ENCODE measurements around the gene SNED1.

SNED1 gene

GRCh38 chr2:241033994-241034393, 35.6 kb downstream of the SNED1 start:
- TF ChIP-seq, protein P1, sequence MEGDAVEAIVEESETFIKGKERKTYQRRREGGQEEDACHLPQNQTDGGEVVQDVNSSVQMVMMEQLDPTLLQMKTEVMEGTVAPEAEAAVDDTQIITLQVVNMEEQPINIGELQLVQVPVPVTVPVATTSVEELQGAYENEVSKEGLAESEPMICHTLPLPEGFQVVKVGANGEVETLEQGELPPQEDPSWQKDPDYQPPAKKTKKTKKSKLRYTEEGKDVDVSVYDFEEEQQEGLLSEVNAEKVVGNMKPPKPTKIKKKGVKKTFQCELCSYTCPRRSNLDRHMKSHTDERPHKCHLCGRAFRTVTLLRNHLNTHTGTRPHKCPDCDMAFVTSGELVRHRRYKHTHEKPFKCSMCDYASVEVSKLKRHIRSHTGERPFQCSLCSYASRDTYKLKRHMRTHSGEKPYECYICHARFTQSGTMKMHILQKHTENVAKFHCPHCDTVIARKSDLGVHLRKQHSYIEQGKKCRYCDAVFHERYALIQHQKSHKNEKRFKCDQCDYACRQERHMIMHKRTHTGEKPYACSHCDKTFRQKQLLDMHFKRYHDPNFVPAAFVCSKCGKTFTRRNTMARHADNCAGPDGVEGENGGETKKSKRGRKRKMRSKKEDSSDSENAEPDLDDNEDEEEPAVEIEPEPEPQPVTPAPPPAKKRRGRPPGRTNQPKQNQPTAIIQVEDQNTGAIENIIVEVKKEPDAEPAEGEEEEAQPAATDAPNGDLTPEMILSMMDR (conservative IDR thresholded peaks at IDR 0.05), result no peak

DNA sequence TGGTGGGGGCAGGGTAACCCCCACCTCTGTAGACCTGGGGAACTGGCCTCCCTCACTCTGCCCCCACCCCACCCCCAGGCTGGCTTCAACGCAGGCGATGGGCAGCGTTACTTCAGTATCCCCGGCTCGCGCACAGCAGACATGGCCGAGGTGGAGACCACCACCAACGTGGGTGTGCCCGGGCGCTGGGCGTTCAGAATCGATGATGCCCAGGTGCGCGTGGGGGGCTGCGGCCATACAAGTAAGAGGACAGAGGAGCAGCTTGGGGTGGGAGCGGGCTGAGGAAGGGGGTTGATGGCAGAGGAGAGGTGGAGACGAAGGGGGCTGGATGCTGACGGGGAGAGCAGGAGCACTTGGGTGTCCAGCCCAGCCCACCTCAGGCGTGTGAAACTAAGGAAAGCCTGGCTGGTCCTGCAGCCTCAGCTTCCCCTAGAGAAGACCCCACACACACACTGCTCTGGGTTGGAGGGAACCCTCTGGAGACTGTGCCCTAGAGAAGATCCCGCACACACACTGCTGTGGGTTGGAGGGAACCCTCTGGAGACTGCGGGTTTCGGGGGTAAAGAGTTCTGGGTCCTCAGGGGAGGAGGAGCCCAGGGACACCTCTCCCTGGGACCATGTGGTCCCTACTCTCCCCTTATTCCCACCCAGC, 36.2 kb downstream of the SNED1 start:
- TF ChIP-seq, protein P1 (conservative IDR thresholded peaks at IDR 0.05), result no peak
- H3K27ac ChIP-seq, result no peak overlapping the region

More at GRCh38 chr2:241033994-241034393, 35.6 kb downstream of the SNED1 start:
- H3K27ac ChIP-seq, result no peak overlapping the region

- no peak overlapping the region for H3K27ac ChIP-seq
- TF ChIP-seq, protein P1 (conservative IDR thresholded peaks at IDR 0.05), result no peak
These were observed 36.9 kb downstream of the SNED1 start for GRCh38 chr2:241035142-241035817.

DNA sequence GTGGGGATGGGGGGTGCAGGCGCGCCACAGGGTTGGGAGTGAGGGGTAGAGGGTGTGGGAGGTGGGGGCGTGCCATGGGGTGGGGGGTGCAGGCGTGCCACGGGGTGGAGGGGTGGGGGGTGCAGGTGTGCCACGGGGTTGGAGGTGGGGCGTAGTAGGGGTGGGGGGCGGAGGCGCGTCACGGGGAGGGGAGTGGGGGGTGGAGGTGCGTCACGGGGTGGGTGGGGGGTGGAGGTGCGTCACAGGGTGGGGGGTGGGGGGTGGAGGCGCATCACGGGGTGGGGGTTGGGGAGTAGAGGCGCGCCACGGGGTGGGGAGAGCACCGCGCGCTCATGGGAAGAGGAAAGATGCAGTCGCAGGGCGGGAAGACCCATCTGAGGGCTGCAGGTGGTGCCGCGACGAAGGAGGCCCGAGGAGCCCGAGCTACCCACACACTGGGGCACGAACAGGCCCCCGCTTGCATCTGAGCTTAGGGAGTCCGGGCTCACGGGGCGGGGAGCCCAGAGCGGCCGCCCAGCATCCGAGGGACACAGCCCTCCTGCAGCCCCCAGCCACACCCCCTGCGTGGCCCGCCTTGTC, 37.5 kb downstream of the SNED1 start:
- H3K27ac ChIP-seq, result no peak overlapping the region
- TF ChIP-seq, protein P1 (conservative IDR thresholded peaks at IDR 0.05), result no peak

DNA sequence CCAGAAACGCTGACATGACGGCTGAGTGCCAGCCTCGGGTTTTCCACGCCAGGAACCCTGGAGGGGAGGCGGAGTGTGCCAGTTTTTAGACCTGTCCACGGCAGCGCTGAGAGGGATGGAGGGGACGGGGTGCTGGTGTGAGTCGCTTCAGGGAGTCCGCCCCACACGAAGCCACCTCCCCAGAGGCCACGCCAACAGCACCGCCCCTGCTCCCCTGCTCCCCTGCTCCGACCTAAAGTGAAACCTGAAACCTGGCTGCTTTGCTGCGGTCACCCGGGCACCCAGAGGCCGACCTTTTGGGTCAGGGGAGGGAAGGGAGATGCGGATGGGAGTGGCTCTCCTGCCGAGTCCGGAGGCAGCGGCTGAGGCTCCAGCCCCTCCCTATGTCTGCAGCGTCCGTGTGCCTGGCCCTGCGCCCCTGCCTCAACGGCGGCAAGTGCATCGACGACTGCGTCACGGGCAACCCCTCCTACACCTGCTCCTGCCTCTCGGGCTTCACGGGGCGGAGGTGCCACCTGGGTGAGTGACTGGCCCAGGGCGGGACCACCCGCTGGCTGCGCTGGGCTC, 38.1 kb downstream of the SNED1 start:
- TF ChIP-seq, protein P1 (conservative IDR thresholded peaks at IDR 0.05), result no peak
- no peak overlapping the region for H3K27ac ChIP-seq

GRCh38 chr2:241036964-241037421, 38.6 kb downstream of the SNED1 start:
- TF ChIP-seq, protein P1 (conservative IDR thresholded peaks at IDR 0.05), result no peak
- H3K27ac ChIP-seq, result no peak overlapping the region; the same call in 1 of the 2 replicates

DNA sequence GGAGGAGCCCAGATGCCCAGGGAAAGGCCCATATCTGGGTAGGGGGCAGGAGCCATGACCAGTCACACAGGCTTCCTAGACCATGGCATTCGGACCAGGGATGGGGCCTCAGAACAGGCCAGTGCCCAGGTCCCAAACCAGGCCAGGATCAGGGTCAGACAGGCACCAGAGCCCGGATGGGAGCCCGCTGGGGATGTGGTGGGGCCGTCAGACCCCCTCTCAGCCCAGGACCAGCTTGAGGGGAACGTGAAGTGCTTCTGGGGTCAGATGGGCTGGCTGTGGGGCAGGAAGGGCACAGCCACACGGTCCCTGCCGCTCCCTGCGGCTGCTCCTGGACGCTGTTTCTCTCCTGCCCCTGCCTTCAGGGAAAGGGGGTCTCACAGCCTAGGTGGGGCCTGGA, 39.1 kb downstream of the SNED1 start:
- TF ChIP-seq, protein P1 (conservative IDR thresholded peaks at IDR 0.05), result no peak
- H3K27ac ChIP-seq, result no peak overlapping the region; the same call in 1 of the 2 replicates
